GM19468 (cell line): ENCODE results near the gene ILDR1.
"Not testable (repeated sequence)": the region's sequence is repeated elsewhere in the genome, so short reads cannot be mapped to it uniquely, and the experiment has no call there.

Experiments used
- ATAC-seq: cut with Tn5 transposase; IDR thresholded peaks from one replicate; pipeline ENCODE4 v1.9.1; 2021; ENCODE audit warnings: mild to moderate bottlenecking, moderate library complexity, moderate number of reproducible peaks; ENCODE audit not compliant: unreplicated experiment; ENCODE audit errors: extremely low read depth

Gene ILDR1

DNA sequence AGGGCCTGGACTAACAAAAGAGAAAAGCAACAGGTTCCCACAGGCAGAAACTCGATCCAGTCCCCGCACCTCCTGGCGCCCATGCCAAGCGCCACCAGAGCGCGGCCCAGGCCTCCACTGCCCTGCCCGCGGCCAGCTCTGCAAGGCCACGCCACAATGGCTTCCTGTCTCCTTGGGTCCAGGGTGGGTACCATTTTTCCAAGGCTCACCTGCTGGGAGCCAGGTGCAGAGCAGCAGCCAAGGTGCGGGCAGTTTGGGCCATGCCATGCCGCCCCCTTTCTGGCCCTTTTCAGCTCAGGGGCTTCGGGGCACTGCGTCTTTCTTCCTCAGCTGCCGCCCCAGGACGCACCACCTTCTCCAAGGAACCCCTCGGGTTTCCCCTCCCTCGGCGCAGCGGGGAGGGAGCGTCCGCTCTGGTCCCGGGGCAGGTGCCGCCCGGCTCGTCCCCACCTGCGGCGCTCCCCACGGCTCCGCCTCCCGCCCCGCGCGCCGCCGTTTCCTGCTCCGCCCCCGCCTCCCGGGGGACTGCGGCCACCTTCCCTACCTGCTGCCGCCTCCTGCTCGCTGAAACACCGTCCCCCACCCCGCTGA, at the start of gene ILDR1:
Gene ILDR1, minus strand, starts transcription at position 437 of the 591 bp plus-strand sequence. Its CDS starts 170 bp downstream, at position 267.
- ATAC-seq: peak; percentile 25

GRCh38 chr3:122067588-122068240, 45.7 kb upstream of the ILDR1 start:
- peak; percentile 18 for ATAC-seq

DNA sequence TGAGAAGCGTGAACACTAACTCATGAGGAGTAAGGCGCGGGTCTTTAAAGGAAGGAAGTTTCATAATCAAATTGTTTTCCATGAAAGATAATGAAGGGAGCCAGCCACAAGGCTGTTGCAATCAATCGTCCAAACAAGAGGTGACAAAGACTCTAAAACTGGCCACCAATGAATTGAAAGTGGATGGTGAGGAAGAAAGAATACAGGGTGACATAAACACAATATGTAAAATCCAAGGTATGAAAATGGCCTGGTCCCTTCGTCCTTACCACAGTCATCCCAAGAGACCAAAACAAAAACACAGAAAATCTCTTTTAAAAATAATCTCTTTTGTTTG, 45.1 kb upstream of the ILDR1 start:
- ATAC-seq: peak; percentile 17

DNA sequence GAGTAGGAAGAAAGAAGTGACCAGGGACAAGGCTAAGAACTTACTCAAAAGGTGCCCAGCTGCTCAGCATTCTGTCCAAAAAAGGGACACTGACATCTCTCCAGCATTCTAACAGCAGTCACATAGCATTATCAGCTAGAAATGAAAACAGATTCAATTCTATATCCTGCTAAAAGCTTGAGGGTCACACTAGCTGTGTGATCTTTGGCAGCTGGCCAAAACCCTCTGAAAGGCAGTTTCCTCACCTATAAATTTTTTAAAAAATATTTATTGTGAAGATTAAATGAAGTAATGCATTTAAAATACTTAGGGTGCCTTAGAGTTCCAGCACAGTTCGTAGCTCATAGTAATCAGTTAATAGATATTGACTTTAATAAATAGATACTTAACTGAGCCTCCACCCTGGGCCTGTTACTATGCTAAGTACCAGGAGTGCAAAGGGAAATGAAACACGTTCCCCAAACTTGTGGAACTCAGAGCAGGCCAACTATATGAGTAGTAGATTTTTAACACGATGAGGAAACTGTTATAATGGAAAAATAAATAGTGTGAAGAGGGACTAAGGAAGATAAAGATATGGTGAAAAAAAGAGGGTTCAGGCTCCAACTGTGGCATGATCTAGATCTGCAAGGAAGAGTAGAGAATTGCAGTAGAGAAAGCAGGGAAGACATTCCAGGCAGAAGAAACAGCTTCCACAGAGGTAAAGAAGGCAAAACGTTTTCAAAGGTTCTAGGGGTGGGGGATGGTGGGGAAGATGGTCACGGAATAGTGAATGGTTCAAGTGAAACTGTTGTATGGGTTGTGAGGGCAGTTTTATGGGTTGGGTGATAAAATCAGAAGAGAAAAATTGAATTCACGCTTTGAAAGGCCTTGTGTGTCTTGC, 44.5 kb upstream of the ILDR1 start:
- no peak for ATAC-seq

DNA sequence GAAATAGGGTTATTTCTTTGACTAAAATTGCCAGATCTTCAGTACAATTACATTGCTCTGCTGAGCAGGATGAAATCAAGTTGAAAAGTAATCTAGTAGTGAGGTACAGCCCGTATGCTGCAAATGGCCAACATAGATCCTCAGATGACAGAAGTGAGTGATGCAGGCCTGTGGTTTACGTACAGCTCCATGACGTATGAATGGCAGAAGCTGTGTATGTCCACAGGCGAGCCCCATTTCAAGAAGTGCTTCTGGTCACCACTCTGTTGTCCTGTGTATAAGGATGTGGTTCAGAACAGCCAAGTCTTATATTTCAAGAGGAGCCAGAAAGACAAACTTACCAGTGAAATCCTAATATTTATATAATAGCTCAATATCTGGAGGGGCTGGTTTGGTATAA, 42.3 kb upstream of the ILDR1 start:
- no peak for ATAC-seq

DNA sequence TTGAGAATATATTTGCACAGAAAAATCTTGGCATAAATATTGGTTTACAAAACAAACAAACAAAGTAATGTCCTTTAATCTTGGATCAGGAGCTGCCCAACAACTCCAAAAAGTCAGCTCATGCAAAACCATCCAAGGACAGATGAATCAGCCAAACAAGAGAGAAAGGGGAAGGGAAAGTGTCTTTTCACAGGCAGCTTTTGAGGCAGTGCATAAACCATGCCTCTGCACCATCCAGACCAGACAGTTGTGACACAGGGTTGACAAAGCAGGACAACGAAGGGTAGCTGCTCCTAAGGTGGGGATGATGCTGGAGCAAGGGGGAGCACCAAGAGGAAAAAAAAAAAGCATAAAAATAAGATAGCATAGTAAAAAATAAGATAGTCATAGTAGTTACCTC, 41.9 kb upstream of the ILDR1 start:
- ATAC-seq: no peak

DNA sequence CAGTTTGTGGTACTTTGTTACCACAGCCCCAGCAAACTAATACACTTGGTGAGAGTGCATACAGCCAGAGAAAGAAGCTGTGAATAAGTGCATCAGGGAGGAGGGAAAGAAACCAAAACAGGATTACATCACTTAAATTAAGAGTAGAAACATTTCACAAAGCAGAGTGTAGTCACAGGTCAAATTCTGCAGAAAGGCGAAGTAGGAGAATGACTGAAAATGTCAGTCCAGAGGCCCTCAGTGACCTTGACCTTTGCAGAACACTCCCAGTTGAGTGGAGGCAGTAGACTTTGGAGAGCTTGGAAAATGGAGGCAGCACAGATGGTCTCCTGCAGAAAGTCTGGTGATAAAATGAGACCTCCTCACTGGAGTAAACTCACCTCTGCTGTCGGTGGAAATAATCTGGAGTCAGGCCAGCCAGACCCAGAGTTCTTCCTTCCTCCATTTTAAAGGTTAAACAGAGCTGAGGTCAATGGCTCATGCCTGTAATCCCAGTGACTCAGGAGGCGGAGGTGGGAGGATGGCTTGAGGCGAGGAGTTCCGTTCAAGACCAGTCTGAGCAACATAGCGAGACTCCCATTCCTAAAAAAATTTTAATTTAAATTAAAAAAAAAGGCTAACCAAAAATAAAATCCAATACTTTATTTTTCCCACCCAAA, 38.1 kb upstream of the ILDR1 start:
- no peak for ATAC-seq

- ATAC-seq: no peak
Observed at GRCh38 chr3:122058294-122058693, 36.2 kb upstream of the ILDR1 start.

- no peak for ATAC-seq
Observed at GRCh38 chr3:122057671-122058070, 35.6 kb upstream of the ILDR1 start.

- peak; percentile 89 for ATAC-seq
Observed at GRCh38 chr3:122055215-122055614, 33.2 kb upstream of the ILDR1 start, which contains the start of gene CD86. Gene CD86, plus strand, starts transcription at chr3:122055362. Its CDS starts 128 bp downstream, at chr3:122055490.

GRCh38 chr3:122052968-122053367, 30.9 kb upstream of the ILDR1 start:
- no peak for ATAC-seq

DNA sequence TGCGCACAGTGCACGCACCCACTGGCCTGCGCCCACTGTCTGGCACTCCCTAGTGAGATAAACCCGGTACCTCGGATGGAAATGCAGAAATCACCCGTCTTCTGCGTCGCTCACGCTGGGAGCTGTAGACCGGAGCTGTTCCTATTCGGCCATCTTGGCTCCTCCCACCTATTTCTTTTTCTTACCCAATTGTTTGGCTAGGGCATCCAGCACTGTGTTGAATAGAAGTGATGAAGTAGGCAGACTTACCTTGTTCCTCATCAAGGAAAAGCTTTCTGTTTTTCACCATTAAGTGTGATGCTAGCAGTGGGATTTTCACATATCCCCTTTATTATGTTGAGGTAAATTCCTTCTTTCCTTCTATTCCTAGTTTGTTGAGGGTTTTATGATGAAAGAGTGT, 25.7 kb upstream of the ILDR1 start:
- not testable (repeated sequence) for ATAC-seq

GRCh38 chr3:122047296-122047695, 25.2 kb upstream of the ILDR1 start:
- not testable (repeated sequence) for ATAC-seq

- ATAC-seq: no peak
Observed at GRCh38 chr3:122033023-122033422, 11.0 kb upstream of the ILDR1 start.

DNA sequence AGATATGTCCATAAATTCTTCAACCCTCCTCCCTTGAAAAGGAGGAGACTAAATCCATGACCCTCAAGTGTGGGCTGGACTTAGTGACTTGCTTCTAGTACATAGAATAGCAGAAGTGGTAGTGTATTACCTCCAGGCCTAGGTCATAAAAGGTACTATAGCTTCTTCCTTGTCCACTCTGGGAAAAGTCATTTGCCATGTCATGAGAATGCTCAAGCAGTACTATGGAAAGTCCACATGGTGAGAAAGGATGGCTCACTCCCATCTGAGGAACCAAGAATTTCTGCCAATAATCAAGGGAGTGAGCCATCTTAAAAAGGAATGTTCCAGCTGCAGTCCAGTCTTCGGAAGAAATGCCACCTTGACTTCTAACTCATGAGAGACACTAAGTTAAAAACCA, 10.5 kb upstream of the ILDR1 start:
- ATAC-seq: no peak

- no peak for ATAC-seq
Observed at GRCh38 chr3:122031123-122031468, 9.0 kb upstream of the ILDR1 start.

- peak; percentile 50 for ATAC-seq
Observed at GRCh38 chr3:122030381-122031122, 8.5 kb upstream of the ILDR1 start.

- ATAC-seq: peak; percentile 62
Observed at GRCh38 chr3:122025296-122025695, 3.2 kb upstream of the ILDR1 start.

GRCh38 chr3:122024800-122025199, 2.8 kb upstream of the ILDR1 start:
- ATAC-seq: no peak

DNA sequence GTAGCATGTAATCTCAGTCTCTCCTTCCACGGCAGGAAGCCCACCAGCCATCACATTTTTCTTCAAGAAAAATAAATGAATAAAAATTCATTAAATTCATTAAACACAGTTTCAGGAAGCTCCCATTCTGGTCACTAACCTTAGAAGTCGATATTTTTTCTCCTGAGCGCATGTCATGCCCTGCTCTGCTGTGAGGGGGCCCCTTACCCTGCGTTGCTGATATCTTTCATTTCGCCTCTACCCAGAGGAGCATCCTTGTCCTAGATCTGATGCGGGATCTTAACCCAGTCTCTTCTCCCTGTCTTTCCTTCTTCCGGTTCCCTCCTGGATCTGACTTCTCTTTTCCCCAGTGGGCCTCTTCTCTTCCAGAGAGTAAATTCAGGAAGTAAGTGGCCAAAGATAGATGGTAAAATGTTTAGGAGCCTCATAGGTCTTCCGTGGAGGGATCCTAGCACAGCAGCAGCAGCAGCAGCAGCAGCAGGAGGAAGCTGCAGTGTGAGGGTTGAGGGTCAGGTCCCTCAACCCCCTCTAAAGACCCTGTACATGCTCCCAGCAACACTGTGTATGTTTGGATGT, 1.4 kb upstream of the ILDR1 start:
- no peak for ATAC-seq
